ENCODE data around the gene BCAS4.
"Not testable (repeated sequence)": the region's sequence is repeated elsewhere in the genome, so short reads cannot be mapped to it uniquely, and the experiment has no call there.

Gene BCAS4

GRCh38 chr20:50777373-50777772, 17.5 kb upstream of the BCAS4 start:
- Histone ChIP-seq H3K4me1 (ENCODE audit: insufficient read depth, low read length) (no peaks in the 10 kb centered on the region), H3K36me3 (ENCODE audit: insufficient read depth, low read length) (no peaks in the 10 kb centered on the region), H3K4me3 (ENCODE audit: low read length) (no peak overlapping the region), H3K9me3 (ENCODE audit: low read length) (no peaks in the 10 kb centered on the region), H3K27me3 (ENCODE audit: insufficient read depth, low read length) (no peaks in the 10 kb centered on the region), H2AFZ (ENCODE audit: low read depth, low read length) (no peak overlapping the region)

GRCh38 chr20:50778994-50779393, 15.9 kb upstream of the BCAS4 start:
- H3K4me1 ChIP-seq (ENCODE audit: insufficient read depth, low read length); H3K36me3 ChIP-seq (ENCODE audit: insufficient read depth, low read length); H3K27me3 ChIP-seq (ENCODE audit: insufficient read depth, low read length); H3K4me3 ChIP-seq (ENCODE audit: low read length); H2AFZ ChIP-seq (ENCODE audit: low read depth, low read length); H3K9me3 ChIP-seq (ENCODE audit: low read length): not testable (repeated sequence)

GRCh38 chr20:50783390-50783789, 11.5 kb upstream of the BCAS4 start:
- Histone ChIP-seq H3K9me3 (ENCODE audit: low read length) (no peaks in the 10 kb centered on the region), H3K4me3 (ENCODE audit: low read length) (no peak overlapping the region), H3K27me3 (ENCODE audit: insufficient read depth, low read length) (no peaks in the 10 kb centered on the region), H2AFZ (ENCODE audit: low read depth, low read length) (no peak overlapping the region), H3K36me3 (ENCODE audit: insufficient read depth, low read length) (no peaks in the 10 kb centered on the region), H3K4me1 (ENCODE audit: insufficient read depth, low read length) (no peaks in the 10 kb centered on the region)

DNA sequence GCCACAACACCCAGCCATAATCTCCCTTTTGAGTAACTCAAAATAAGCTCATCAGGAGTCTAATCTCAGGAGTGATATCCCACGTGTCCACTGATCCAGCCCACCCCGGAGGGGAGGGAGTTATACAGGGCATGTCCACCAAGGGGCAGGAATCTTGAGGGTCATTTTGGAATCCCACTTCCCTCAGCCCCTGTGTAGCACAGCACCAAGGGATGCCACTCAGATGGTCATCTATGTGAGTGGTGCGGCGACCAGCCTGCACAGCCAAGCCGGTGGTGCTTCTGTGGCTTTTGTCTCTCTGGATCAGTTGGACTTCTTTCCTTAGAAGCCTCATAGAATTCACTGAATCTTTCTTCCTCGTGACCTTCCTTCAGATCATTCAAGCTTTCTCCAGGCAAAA, 11.0 kb upstream of the BCAS4 start:
- Histone ChIP-seq H3K9me3 (ENCODE audit: low read length) (no peaks in the 10 kb centered on the region), H3K27me3 (ENCODE audit: insufficient read depth, low read length) (no peaks in the 10 kb centered on the region), H3K4me1 (ENCODE audit: insufficient read depth, low read length) (no peaks in the 10 kb centered on the region), H3K36me3 (ENCODE audit: insufficient read depth, low read length) (no peaks in the 10 kb centered on the region), H2AFZ (ENCODE audit: low read depth, low read length) (no peak overlapping the region), H3K4me3 (ENCODE audit: low read length) (no peak overlapping the region)

DNA sequence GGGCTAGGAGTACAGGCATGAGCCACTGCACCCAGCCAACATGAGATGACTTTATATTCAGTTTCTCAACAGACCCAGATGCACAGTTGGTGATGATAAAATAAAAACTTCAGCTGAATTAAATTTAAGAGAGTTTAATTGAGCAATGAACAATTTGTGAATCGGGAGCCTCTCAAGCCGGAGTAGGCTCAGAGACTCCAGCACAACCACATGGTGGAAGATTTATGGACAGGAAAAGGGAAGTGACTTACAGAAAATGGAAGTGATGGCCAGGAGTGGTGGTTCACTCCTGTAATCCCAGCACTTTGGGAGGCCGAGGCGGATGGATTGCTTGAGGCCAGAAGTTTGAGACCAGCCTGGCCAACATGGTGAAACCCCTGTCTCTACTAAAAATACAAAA, 10.4 kb upstream of the BCAS4 start:
- H2AFZ ChIP-seq (ENCODE audit: low read depth, low read length): no peak overlapping the region
- H3K4me1 ChIP-seq (ENCODE audit: insufficient read depth, low read length): no peaks in the 10 kb centered on the region
- no peaks in the 10 kb centered on the region for H3K36me3 ChIP-seq (ENCODE audit: insufficient read depth, low read length)
- no peaks in the 10 kb centered on the region for H3K9me3 ChIP-seq (ENCODE audit: low read length)
- no peak overlapping the region for H3K4me3 ChIP-seq (ENCODE audit: low read length)
- no peaks in the 10 kb centered on the region for H3K27me3 ChIP-seq (ENCODE audit: insufficient read depth, low read length)

- H3K4me1 ChIP-seq (ENCODE audit: insufficient read depth, low read length): peaks cover 6% of the 10 kb centered on the region
- H3K36me3 ChIP-seq (ENCODE audit: insufficient read depth, low read length): no peaks in the 10 kb centered on the region
Measured at GRCh38 chr20:50786703-50787102, 8.2 kb upstream of the BCAS4 start.

DNA sequence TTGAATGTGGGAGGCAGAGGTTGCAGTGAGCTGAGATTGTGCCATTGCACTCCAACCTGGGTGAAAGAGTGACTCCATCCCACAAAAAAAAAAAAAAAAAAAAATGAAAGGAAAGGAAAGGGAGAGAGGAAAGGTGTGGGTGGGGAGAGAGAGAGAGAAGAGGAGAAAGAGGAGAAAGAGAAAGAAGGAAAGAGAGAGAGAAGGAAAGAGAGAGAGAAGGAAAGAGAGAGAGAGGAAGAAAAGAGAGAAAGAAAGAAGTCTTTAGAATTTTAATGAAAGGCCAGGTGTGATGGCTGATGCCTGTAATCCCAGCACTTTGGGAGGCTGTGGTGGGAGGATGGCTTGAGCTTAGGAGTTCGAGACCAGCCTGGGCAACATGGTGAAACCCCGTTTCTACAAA, 7.7 kb upstream of the BCAS4 start:
- H3K4me1 ChIP-seq (ENCODE audit: insufficient read depth, low read length): peaks cover 6% of the 10 kb centered on the region
- H3K27me3 ChIP-seq (ENCODE audit: insufficient read depth, low read length): no peaks in the 10 kb centered on the region
- H2AFZ ChIP-seq (ENCODE audit: low read depth, low read length): no peak overlapping the region
- H3K36me3 ChIP-seq (ENCODE audit: insufficient read depth, low read length): no peaks in the 10 kb centered on the region
- H3K4me3 ChIP-seq (ENCODE audit: low read length): no peak overlapping the region
- H3K9me3 ChIP-seq (ENCODE audit: low read length): no peaks in the 10 kb centered on the region

More at GRCh38 chr20:50786703-50787102, 8.2 kb upstream of the BCAS4 start:
- no peak overlapping the region for H2AFZ ChIP-seq (ENCODE audit: low read depth, low read length)
- H3K27me3 ChIP-seq (ENCODE audit: insufficient read depth, low read length): no peaks in the 10 kb centered on the region
- no peak overlapping the region for H3K4me3 ChIP-seq (ENCODE audit: low read length)
- H3K9me3 ChIP-seq (ENCODE audit: low read length): no peaks in the 10 kb centered on the region

GRCh38 chr20:50788045-50788991, 6.5 kb upstream of the BCAS4 start:
- no peaks in the 10 kb centered on the region for H3K27me3 ChIP-seq (ENCODE audit: insufficient read depth, low read length)

DNA sequence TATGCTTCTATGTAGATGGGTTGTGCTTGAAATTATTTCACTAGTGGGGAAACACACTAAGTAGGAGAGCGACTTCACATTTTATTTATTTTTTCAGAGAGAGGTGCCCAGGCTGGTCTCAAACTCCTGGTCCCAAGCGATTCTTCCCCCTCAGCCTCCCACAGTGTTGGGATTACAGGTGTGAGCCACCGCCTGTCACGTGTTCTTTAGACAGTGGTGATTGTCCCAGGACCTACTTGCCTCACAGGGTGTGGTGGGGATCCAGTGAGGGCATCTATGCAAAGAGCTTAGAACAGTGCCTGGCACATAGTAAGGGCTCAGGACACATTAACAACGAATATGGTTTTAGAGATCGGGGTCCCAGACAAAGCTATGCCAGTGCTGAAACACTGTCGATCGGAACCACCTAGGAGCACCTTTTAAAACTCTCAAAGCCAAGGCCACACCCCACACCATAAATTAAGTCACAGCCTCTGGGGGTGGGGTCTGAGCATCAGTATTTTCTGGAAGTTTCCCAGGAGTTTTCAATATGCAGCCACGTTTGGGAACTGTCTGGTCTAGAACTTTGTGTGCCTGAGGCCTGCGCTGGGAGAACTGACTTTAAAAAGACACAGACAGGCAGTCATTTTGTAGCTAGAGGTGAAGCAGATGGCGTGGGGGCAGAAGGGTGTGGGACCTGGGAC, 4.8 kb upstream of the BCAS4 start:
- no peak overlapping the region for H2AFZ ChIP-seq (ENCODE audit: low read depth, low read length)
- no peaks in the 10 kb centered on the region for H3K9me3 ChIP-seq (ENCODE audit: low read length)
- H3K4me3 ChIP-seq (ENCODE audit: low read length): no peak overlapping the region
- H3K36me3 ChIP-seq (ENCODE audit: insufficient read depth, low read length): no peaks in the 10 kb centered on the region
- no peaks in the 10 kb centered on the region for H3K27me3 ChIP-seq (ENCODE audit: insufficient read depth, low read length)
- peaks cover 10% of the 10 kb centered on the region for H3K4me1 ChIP-seq (ENCODE audit: insufficient read depth, low read length)

More at GRCh38 chr20:50788045-50788991, 6.5 kb upstream of the BCAS4 start:
- Histone ChIP-seq H3K9me3 (ENCODE audit: low read length) (no peaks in the 10 kb centered on the region), H3K4me3 (ENCODE audit: low read length) (no peak overlapping the region), H2AFZ (ENCODE audit: low read depth, low read length) (no peak overlapping the region), H3K4me1 (ENCODE audit: insufficient read depth, low read length) (peaks cover 6% of the 10 kb centered on the region), H3K36me3 (ENCODE audit: insufficient read depth, low read length) (no peaks in the 10 kb centered on the region)

- Histone ChIP-seq H3K27me3 (ENCODE audit: insufficient read depth, low read length) (no peaks in the 10 kb centered on the region), H3K4me3 (ENCODE audit: low read length) (no peak overlapping the region), H2AFZ (ENCODE audit: low read depth, low read length) (no peak overlapping the region), H3K9me3 (ENCODE audit: low read length) (no peaks in the 10 kb centered on the region), H3K36me3 (ENCODE audit: insufficient read depth, low read length) (no peaks in the 10 kb centered on the region), H3K4me1 (ENCODE audit: insufficient read depth, low read length) (peaks cover 10% of the 10 kb centered on the region)
Measured at GRCh38 chr20:50790651-50791277, 4.1 kb upstream of the BCAS4 start.

GRCh38 chr20:50792708-50793574, 1.9 kb upstream of the BCAS4 start:
- Histone ChIP-seq H3K4me1 (ENCODE audit: insufficient read depth, low read length) (peaks cover 10% of the 10 kb centered on the region), H3K36me3 (ENCODE audit: insufficient read depth, low read length) (no peaks in the 10 kb centered on the region), H3K27me3 (ENCODE audit: insufficient read depth, low read length) (no peaks in the 10 kb centered on the region), H3K9me3 (ENCODE audit: low read length) (no peaks in the 10 kb centered on the region), H2AFZ (ENCODE audit: low read depth, low read length) (no peak overlapping the region), H3K4me3 (ENCODE audit: low read length) (no peak overlapping the region)

DNA sequence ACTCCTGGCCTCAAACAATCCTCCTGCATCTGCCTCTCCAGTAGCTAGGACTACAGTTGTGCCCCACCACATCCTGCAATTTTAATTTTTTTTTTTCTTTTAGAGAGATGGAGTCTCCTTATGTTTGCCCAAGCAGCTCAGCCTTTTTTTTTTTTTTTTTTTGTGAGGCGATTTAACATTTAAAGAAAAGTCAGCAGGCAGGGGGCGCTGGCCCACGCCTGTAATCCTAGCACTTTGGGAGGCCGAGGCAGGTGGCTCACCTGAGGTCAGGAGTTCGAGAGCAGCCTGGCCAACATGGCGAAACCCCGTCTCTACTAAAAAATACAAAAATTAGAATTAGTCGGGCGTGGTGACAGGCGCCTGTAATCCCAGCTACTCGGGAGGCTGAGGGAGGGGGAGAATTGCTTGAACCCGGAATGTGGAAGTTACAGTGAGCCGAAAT, 1.3 kb upstream of the BCAS4 start:
- not testable (repeated sequence) for H3K27me3 ChIP-seq (ENCODE audit: insufficient read depth, low read length)

More for the DNA sequence above, 1.3 kb upstream of the BCAS4 start:
- H3K4me1 ChIP-seq (ENCODE audit: insufficient read depth, low read length); H3K4me3 ChIP-seq (ENCODE audit: low read length); H3K9me3 ChIP-seq (ENCODE audit: low read length); H3K36me3 ChIP-seq (ENCODE audit: insufficient read depth, low read length); H2AFZ ChIP-seq (ENCODE audit: low read depth, low read length): not testable (repeated sequence)
